Measurements from ENCODE around the gene IDH3G. TPM values are rescaled to one million over a fixed set of nuclear protein-coding genes. Genes with fewer than 3 reads are reported as not detected.

Gene IDH3G
- total and polyA plus RNA-seq, 2 donors (not counting 1 experiment from before 2014, with no cell fraction given): 44.6 to 55.7 TPM

GRCh38 chrX:153769865-153770600 is 24.1 kb downstream of the IDH3G start:
- Histone ChIP-seq H2AFZ (ENCODE audit: low read length) (no peak overlapping the region), H3K27ac (ENCODE audit: insufficient read depth, low read length) (no peak overlapping the region), H3K4me2 (ENCODE audit: extremely low read depth, insufficient read depth, low read length) (no peak overlapping the region), H3K9ac (ENCODE audit: insufficient read depth, low read length) (no peak overlapping the region), H3K9me3 (ENCODE audit: control insufficient read depth, insufficient read depth, low read depth, low read length) (no peaks in the 10 kb centered on the region), H3K4me1 (ENCODE audit: control insufficient read depth, extremely low read depth, insufficient read depth, low read length) (peaks cover 3% of the 10 kb centered on the region), H3K27me3 (ENCODE audit: control insufficient read depth, insufficient read depth, low read length) (no peaks in the 10 kb centered on the region), H3K36me3 (ENCODE audit: control insufficient read depth, insufficient read depth, low read length) (no peaks in the 10 kb centered on the region), H4K20me1 (ENCODE audit: control insufficient read depth, extremely low read depth, insufficient read depth, low read length) (no peaks in the 10 kb centered on the region), H3K4me3 (replicated peaks in 1 of 4; ENCODE audit: control extremely low read depth in 1 of 4, insufficient read depth in 1 of 4, low read depth in 3 of 4, low read length in 4 of 4) (no peak overlapping the region), H3K79me2 (ENCODE audit: control insufficient read depth, insufficient read depth, low read length) (no peaks in the 10 kb centered on the region)
- DNase-seq (ENCODE audit: low read depth in 2 of 2): no peak
- TF ChIP-seq, protein P1, sequence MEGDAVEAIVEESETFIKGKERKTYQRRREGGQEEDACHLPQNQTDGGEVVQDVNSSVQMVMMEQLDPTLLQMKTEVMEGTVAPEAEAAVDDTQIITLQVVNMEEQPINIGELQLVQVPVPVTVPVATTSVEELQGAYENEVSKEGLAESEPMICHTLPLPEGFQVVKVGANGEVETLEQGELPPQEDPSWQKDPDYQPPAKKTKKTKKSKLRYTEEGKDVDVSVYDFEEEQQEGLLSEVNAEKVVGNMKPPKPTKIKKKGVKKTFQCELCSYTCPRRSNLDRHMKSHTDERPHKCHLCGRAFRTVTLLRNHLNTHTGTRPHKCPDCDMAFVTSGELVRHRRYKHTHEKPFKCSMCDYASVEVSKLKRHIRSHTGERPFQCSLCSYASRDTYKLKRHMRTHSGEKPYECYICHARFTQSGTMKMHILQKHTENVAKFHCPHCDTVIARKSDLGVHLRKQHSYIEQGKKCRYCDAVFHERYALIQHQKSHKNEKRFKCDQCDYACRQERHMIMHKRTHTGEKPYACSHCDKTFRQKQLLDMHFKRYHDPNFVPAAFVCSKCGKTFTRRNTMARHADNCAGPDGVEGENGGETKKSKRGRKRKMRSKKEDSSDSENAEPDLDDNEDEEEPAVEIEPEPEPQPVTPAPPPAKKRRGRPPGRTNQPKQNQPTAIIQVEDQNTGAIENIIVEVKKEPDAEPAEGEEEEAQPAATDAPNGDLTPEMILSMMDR (conservative IDR thresholded peaks at IDR 0.05 in 1 of 2, IDR thresholded peaks at IDR 0.05 in 1 of 2; ENCODE audit: low read depth in 1 of 2, low read length in 2 of 2): no peak
- no peak for TF ChIP-seq EZH2 (IDR thresholded peaks at IDR 0.05; ENCODE audit: low read length, missing control alignments)

DNA sequence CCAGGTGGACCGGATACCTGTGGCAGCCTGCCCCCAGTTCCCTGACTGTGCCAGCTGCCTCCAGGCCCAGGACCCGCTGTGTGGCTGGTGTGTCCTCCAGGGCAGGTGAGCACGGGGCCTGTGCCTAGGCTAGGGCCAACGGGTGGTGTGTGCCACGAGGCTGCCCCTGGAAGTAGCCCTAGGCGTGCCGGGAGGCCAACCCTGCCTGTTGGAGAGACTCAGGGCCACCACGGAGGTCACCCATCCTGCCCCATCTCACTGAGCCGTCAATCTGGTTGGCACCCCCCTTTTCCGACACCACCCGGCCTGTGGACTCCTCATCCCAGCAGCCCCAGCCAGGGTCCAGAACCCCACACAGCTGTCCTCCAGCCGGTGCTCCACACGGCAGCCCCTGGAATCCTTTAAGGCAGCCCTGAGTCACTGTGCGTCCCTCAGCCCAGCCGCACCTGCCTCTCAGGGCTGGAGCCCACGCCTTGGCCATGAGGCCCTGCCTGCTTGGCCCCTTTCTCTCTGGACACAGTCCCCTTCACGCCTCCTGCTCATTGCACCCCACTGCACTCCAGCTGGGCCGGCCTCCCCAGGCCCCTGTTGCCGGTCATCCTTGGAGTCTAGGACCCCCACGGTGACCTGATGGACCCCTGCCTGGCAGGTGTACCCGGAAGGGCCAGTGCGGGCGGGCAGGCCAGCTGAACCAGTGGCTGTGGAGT is 24.9 kb downstream of the IDH3G start:
- Histone ChIP-seq H2AFZ (ENCODE audit: low read length) (no peak overlapping the region), H3K4me2 (ENCODE audit: extremely low read depth, insufficient read depth, low read length) (no peak overlapping the region), H3K79me2 (ENCODE audit: control insufficient read depth, insufficient read depth, low read length) (no peaks in the 10 kb centered on the region), H3K4me1 (ENCODE audit: control insufficient read depth, extremely low read depth, insufficient read depth, low read length) (peaks cover 3% of the 10 kb centered on the region), H3K36me3 (ENCODE audit: control insufficient read depth, insufficient read depth, low read length) (no peaks in the 10 kb centered on the region), H3K27me3 (ENCODE audit: control insufficient read depth, insufficient read depth, low read length) (no peaks in the 10 kb centered on the region), H3K9ac (ENCODE audit: insufficient read depth, low read length) (no peak overlapping the region), H3K4me3 (replicated peaks in 1 of 4; ENCODE audit: control extremely low read depth in 1 of 4, insufficient read depth in 1 of 4, low read depth in 3 of 4, low read length in 4 of 4) (no peak overlapping the region), H3K27ac (ENCODE audit: insufficient read depth, low read length) (no peak overlapping the region), H4K20me1 (ENCODE audit: control insufficient read depth, extremely low read depth, insufficient read depth, low read length) (no peaks in the 10 kb centered on the region), H3K9me3 (ENCODE audit: control insufficient read depth, insufficient read depth, low read depth, low read length) (no peaks in the 10 kb centered on the region)
- DNase-seq (ENCODE audit: low read depth in 2 of 2): no peak
- no peak for TF ChIP-seq EZH2 (IDR thresholded peaks at IDR 0.05; ENCODE audit: low read length, missing control alignments)
- TF ChIP-seq, protein P1 (conservative IDR thresholded peaks at IDR 0.05 in 1 of 2, IDR thresholded peaks at IDR 0.05 in 1 of 2; ENCODE audit: low read depth in 1 of 2, low read length in 2 of 2): no peak

DNA sequence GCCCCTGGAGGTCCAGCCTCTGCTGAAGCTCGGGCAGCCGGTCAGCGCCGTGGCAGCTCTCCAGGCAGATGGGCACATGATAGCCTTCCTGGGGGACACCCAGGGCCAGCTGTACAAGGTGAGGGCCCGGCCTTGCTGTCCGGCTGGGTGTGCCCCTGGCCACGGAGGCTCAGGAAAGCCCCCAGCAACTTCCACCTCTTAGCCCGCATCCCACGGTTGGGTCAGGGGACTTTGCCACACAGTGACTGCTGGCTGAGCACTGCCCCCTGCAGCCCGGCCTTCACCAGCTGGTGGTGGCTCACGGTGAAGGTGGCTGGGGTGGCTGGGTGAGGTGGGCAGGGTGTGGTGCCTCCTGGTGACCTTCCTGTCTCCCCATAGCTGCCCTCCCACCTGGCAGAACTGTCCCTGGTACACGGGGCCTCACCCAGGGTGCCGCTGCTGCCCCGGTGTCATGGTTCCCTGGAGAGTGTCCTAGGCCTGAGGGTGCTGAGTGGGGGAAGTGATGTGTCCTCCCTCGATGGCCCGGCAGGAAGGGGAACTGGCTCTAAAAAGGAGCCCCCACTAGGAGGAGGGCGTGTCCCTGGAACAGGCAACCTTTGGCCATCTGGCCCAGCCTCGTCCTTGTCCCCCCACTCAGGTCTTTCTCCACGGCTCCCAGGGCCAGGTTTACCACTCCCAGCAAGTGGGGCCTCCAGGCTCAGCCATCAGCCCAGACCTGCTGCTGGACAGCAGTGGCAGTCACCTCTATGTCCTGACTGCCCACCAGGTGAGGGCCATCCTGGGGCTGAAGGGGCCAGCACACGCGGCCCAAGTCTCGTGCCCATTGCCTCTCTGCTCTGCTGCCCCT is 25.6 kb downstream of the IDH3G start:
- Histone ChIP-seq H3K4me2 (ENCODE audit: extremely low read depth, insufficient read depth, low read length) (no peak overlapping the region), H3K27me3 (ENCODE audit: control insufficient read depth, insufficient read depth, low read length) (no peaks in the 10 kb centered on the region), H3K4me1 (ENCODE audit: control insufficient read depth, extremely low read depth, insufficient read depth, low read length) (peaks cover 3% of the 10 kb centered on the region), H2AFZ (ENCODE audit: low read length) (no peak overlapping the region), H3K79me2 (ENCODE audit: control insufficient read depth, insufficient read depth, low read length) (no peaks in the 10 kb centered on the region), H4K20me1 (ENCODE audit: control insufficient read depth, extremely low read depth, insufficient read depth, low read length) (no peaks in the 10 kb centered on the region), H3K9ac (ENCODE audit: insufficient read depth, low read length) (no peak overlapping the region), H3K36me3 (ENCODE audit: control insufficient read depth, insufficient read depth, low read length) (no peaks in the 10 kb centered on the region), H3K27ac (ENCODE audit: insufficient read depth, low read length) (no peak overlapping the region), H3K4me3 (replicated peaks in 1 of 4; ENCODE audit: control extremely low read depth in 1 of 4, insufficient read depth in 1 of 4, low read depth in 3 of 4, low read length in 4 of 4) (no peak overlapping the region), H3K9me3 (ENCODE audit: control insufficient read depth, insufficient read depth, low read depth, low read length) (no peaks in the 10 kb centered on the region)
- TF ChIP-seq, protein P1 (conservative IDR thresholded peaks at IDR 0.05 in 1 of 2, IDR thresholded peaks at IDR 0.05 in 1 of 2; ENCODE audit: low read depth in 1 of 2, low read length in 2 of 2): no peak
- TF ChIP-seq EZH2 (IDR thresholded peaks at IDR 0.05; ENCODE audit: low read length, missing control alignments): no peak
- DNase-seq (ENCODE audit: low read depth in 2 of 2): no peak

Data from fibroblast of lung (primary cell).